Mesothelial cell of epicardium (in vitro differentiated cells): ENCODE data around the gene LPGAT1. TPM values are rescaled to one million over a fixed set of nuclear protein-coding genes. Genes with fewer than 3 reads are reported as not detected.

Source experiments
- DNase-seq, 2 experiments: peaks; one replicate each; pipeline ENCODE4 v3.0.0; 2021; ENCODE audit warnings: low spot score in 2 of 2; ENCODE audit not compliant: unreplicated experiment in 2 of 2
- H3K27ac Mint-ChIP-seq: 2 replicates; pipeline ENCODE4 v1.8.0; 2021; ENCODE audit warnings: mixed read lengths
- H3K27me3 Mint-ChIP-seq: 2 replicates; pipeline ENCODE4 v1.8.0; 2021; ENCODE audit warnings: low read depth, mixed read lengths
- H3K36me3 Mint-ChIP-seq: 2 replicates; pipeline ENCODE4 v1.8.0; 2021; ENCODE audit warnings: mixed read lengths
- H3K4me1 Mint-ChIP-seq: 2 replicates; pipeline ENCODE4 v1.8.0; 2021; ENCODE audit warnings: mixed read lengths
- H3K4me3 Mint-ChIP-seq: 2 replicates; pipeline ENCODE4 v1.8.0; 2021; ENCODE audit warnings: mild to moderate bottlenecking, moderate library complexity, mixed read lengths
- H3K9me3 Mint-ChIP-seq: 2 replicates; pipeline ENCODE4 v1.8.0; 2021; ENCODE audit warnings: mixed read lengths
- total RNA-seq: library from RNA; stranded (reverse); gene quantifications from 3 replicates; pipeline ENCODE4 v1.2.1, GENCODE V29; 2021
- TF ChIP-seq, protein P1 (sequence below): fragments of 200-600 bp; sonication (generic); IDR thresholded peaks from one replicate; pipeline ENCODE4 v1.5.0; 2021; ENCODE audit warnings: antibody characterized with exemption; ENCODE audit not compliant: unreplicated experiment

The LPGAT1 gene
- total RNA-seq, 1 donor from 2014 or later: 29.8 TPM

DNA sequence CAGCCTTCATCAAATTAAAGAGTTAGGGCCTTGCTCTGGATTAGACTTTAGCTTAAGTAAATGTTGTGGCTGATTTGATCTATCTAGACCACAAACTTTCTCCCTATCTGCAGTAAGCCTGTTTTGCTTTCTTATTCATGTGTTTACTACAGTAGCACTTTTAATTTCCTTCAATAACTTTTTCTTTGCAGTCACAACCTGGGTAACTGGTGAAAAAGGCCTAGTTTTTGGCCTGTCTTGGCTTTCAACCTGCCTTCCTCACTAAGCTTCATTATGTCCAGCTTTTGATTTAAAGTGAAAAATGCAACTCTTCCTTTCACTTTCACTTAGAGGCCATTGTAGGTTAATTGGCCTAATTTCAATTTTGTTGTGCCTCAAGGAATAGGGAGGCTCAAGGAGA, 12.5 kb upstream of the LPGAT1 start:
- no peak overlapping the region for H3K27ac Mint-ChIP-seq
- H3K9me3 Mint-ChIP-seq: no peaks in the 10 kb centered on the region
- H3K27me3 Mint-ChIP-seq: peaks cover 17% of the 10 kb centered on the region
- no peak overlapping the region for H3K4me3 Mint-ChIP-seq
- no peaks in the 10 kb centered on the region for H3K36me3 Mint-ChIP-seq
- TF ChIP-seq, protein P1, sequence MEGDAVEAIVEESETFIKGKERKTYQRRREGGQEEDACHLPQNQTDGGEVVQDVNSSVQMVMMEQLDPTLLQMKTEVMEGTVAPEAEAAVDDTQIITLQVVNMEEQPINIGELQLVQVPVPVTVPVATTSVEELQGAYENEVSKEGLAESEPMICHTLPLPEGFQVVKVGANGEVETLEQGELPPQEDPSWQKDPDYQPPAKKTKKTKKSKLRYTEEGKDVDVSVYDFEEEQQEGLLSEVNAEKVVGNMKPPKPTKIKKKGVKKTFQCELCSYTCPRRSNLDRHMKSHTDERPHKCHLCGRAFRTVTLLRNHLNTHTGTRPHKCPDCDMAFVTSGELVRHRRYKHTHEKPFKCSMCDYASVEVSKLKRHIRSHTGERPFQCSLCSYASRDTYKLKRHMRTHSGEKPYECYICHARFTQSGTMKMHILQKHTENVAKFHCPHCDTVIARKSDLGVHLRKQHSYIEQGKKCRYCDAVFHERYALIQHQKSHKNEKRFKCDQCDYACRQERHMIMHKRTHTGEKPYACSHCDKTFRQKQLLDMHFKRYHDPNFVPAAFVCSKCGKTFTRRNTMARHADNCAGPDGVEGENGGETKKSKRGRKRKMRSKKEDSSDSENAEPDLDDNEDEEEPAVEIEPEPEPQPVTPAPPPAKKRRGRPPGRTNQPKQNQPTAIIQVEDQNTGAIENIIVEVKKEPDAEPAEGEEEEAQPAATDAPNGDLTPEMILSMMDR: no peak
- no peaks in the 10 kb centered on the region for H3K4me1 Mint-ChIP-seq
- no peak for DNase-seq

DNA sequence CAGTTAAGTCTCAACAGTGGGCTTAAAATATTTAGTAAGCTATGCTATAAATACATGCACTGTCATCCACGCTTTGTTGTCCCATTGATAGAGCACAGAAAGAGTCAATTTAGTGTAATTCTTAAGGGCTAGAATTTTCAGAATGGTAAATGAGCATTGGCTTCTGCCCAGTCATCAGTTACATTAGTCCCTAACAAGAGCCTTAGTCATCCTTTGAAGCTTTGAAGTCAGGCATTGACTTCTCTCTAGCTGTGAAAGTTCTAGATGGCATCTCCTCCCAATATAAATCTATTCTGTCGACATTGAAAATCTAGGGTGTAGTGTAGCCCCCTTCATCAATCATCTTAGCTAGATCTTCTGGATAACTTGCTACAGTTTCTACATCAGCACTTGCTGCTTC, 12.0 kb upstream of the LPGAT1 start:
- Mint-ChIP-seq H3K36me3 (no peaks in the 10 kb centered on the region), H3K4me1 (no peaks in the 10 kb centered on the region), H3K9me3 (no peaks in the 10 kb centered on the region), H3K4me3 (no peak overlapping the region), H3K27me3 (peaks cover 17% of the 10 kb centered on the region), H3K27ac (no peak overlapping the region)
- DNase-seq: no peak
- TF ChIP-seq, protein P1: no peak

DNA sequence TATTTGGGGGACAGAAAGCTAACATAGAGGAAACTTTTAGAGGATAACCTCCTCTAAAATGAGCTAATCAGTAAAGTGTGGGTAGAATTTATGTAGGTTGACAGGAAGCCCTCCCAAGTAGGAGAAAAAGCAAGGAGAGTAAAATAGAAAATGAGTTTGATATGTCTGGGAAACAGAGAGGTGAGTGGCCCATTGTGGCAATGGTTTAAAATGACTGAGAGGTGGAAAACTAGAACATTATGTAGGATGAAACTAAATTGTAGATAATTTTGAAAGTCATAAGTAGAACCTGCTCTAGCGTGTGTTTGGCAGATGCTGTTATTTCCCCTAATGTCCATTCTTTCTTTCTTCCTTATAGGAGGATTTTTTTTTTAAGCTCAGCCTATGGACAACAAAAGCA, 8.5 kb upstream of the LPGAT1 start:
- Mint-ChIP-seq H3K36me3 (no peaks in the 10 kb centered on the region), H3K4me1 (no peaks in the 10 kb centered on the region), H3K27ac (no peak overlapping the region), H3K9me3 (no peaks in the 10 kb centered on the region), H3K27me3 (peaks cover 21% of the 10 kb centered on the region), H3K4me3 (no peak overlapping the region)
- TF ChIP-seq, protein P1: no peak
- DNase-seq: no peak

DNA sequence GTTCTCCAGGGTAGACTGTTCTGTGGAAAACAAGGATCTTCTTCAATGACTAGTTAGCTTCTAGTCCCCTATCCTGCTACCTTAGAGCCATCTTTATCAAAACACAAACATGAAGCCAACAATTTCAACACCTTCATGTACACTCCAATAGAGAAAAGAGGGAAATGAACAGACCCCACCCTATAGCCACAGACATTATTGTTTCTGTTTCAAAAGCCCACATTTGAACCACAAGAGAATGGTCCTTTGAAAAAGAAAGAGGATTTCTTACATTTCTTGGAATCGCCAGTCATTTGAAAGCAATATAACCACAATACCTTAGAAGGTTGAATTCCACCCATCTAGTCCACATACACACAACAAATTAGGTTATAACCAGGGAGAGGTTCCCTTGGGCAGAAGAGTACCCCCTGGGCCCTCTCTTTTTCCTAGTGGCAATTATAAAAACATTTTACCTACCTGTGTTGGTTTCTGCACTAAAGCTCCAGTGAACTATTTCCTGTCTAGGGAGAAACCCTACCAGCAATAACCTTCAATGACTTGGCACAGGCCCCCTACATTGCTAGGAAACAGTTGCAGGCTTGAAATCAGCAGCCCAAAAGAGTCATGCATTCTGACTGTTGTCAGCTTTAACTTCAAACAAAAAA, 2.7 kb upstream of the LPGAT1 start:
- Mint-ChIP-seq H3K27me3 (peaks cover 4% of the 10 kb centered on the region), H3K4me3 (no peak overlapping the region), H3K4me1 (peaks cover 10% of the 10 kb centered on the region), H3K36me3 (no peaks in the 10 kb centered on the region), H3K9me3 (no peaks in the 10 kb centered on the region), H3K27ac (no peak overlapping the region)
- TF ChIP-seq, protein P1: no peak
- DNase-seq: no peak

DNA sequence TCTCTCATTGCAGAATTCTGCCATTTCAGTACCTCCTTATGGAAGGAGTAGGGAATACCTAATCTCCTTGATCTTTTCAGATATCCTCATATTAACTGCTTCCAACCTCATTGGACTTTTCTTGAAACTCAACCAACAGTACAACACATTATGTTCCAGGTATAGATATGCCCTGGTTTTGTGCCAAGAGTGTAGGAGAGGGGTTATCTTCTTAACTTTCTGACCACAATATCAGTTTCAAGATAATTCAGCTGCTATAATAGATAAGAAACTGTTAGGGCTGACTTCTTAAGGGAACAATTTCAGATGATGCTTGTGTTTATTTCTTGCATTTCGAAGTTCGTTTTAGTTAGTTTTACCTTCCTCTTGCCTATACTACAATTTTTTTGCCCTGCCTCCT, 2.1 kb upstream of the LPGAT1 start:
- Mint-ChIP-seq H3K4me3 (no peak overlapping the region), H3K27me3 (peaks cover 4% of the 10 kb centered on the region), H3K9me3 (no peaks in the 10 kb centered on the region), H3K36me3 (no peaks in the 10 kb centered on the region), H3K27ac (no peak overlapping the region), H3K4me1 (peaks cover 10% of the 10 kb centered on the region)
- TF ChIP-seq, protein P1: no peak
- no peak for DNase-seq
